ENCODE results near the gene GNPTG.

GNPTG gene

DNA sequence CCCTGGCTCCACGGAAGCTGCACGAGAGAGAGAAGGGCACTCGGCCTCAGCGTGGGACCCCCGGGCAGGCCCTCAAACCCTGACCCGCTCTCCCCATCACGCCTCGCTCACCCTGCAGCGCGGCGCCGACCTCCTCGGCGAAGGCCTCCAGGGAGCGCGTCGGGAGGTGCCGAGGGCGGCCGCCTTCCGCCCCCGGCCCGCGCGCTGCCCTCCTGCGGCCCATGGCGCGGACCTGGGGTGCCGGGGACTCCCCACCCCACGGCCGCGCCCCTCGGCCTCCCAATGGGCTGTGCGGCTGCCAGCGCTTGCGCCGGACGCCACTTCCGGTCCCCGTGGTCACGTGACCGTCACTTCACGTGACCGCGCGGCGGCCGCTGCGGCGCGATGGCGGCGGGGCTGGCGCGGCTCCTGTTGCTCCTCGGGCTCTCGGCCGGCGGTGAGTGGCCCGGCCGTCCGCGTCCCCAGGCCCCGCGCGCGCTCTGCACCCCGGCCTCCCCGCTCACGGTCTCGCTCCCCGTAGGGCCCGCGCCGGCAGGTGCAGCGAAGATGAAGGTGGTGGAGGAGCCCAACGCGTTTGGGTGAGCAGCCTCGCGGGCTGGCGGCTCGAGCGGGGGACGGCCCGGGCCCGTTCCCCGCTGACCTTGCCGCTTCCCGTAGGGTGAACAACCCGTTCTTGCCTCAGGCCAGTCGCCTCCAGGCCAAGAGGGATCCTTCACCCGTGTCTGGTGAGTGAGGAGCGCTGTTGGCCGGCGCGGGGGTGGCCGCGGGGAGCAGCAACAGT is at the start of gene GNPTG, which contains the start of gene TSR3:
Gene GNPTG (plus strand): TSS at position 350 of the 781 bp plus-strand sequence. CDS start 35 bp downstream, at position 385.
Gene TSR3 (minus strand): TSS at position 297 of the 781 bp plus-strand sequence. CDS start 74 bp downstream, at position 223.
- peak; percentile 81 for DNase-seq

DNA sequence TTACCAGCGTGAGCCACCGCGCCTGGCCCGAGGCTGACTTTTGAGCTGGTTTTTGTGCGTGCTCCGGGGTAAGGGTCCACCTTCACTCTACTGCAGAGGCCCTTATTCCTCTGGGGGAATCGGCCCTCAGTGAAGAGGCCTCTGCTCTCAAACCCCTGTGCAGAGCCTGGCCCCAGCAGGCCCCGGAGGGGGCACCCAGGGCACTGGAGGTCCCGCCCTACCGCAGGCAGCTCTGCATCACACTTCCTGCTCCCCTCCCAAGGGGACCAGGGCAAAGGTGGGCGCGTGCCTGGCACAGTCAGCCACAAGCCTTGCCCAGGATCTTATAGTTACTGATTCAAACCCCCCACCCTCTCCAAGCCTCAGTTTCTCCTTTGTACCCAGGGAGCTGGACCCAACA is 45.9 kb upstream of the GNPTG start:
- no peak for DNase-seq

DNA sequence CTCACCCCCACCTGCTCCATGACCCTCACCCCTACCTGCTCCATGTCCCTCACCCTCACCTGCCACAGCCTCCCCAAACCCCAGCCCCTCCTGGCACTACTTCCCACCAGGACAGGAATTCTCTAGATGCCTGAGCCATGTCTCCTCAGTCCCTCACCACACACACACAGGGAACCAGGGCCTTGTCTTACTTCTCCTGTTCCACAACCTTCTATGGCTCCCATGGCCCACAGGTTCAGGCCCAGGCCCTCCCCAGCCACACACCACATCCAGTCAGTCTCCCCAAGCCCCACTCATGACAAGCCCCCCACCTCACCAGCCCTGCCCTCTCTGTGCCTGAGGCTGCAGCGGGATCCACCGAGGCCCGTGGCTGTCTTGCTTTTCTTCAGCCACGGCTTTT is 45.4 kb upstream of the GNPTG start:
- no peak for DNase-seq

DNA sequence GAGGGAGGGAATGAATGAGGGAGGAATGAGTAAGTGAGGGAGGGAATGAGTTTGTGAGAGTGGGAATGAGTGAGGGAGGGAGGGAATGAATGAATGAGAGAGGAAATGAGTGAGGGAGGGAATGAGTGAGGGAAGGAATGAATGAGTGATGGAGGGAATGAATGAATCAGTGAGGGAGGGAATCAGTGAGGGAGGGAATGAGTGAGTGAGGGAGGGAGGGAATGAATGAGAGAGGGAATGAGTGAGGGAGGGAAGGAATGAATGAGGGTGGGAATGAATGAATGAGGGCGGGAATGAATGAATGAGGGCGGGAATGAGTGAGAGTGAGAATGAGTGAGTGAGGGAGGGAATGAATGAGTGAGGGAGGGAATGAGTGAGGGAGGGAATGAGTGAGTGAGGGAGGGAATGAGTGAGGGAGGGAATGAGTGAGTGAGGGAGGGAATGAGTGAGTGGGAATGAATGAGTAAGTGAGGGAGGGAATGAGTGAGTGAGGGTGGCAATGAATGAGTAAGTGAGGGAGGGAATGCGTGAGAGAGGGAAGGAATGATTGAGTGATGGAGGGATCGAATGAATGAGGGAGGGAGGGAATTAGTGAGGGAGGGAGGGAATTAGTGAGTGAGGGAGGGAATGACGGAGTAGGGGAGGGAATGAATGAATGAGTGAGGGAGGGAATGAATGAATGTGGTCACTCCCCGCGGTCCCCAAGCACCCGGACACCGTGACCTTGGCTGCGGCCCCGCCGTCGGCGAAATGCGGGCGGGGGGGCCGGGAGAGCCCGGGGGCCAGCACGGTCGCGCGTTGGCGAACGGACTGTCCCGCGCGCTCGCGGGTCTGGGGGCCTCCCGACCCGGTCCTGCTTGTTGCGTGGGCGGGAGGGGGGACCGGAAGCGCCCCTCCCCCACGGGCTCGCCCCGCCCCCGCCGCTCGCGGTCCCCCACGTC is 43.4 kb upstream of the GNPTG start:
- DNase-seq = peak; percentile 49

DNA sequence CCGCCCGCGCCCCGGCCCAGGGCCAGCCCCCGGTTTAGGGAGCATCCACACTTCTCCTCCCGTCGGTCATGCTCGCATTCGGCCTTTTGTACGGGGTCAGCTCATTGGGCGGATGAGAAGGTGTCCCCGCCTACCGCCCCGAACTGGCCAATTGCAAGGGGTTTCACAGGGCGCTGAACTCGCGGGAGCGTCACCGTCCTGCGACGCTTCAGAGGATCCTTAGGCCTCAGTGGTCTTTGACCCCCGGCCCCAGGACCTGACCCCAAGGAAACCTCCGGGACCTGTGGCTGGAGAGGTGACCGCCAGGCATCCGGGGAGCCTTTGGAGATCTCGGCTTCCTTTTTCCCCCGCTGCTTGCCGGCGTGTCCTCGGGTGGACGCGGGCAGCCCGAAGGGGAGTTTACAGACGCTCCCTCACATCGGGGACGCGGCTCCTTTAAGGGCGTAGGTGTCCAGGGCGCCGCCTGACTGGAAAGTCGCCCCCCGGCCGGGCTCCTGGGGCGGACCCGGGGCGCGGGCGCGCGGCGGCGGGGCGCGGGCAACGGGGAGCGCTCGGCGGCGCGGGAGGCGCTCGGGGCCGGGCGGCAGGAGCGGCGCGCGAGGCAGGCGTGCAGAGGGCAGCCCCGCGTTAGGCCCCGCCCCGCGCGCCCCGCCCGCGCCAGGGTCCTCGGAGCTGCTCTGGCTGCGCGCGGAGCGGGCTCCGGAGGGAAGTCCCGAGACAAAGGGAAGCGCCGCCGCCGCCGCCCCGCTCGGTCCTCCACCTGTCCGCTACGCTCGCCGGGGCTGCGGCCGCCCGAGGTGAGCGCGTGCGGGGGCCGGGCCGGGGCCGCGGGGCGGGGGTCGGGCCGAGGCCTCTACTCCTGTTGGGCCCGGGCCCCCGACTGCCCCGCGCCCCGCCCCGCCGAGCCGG is 42.5 kb upstream of the GNPTG start, which contains the start of gene UBE2I:
Gene UBE2I (plus strand): TSS at position 660 of the 909 bp plus-strand sequence. CDS start 4,395 bp downstream, outside the sequence.
- DNase-seq = peak; percentile 93

DNA sequence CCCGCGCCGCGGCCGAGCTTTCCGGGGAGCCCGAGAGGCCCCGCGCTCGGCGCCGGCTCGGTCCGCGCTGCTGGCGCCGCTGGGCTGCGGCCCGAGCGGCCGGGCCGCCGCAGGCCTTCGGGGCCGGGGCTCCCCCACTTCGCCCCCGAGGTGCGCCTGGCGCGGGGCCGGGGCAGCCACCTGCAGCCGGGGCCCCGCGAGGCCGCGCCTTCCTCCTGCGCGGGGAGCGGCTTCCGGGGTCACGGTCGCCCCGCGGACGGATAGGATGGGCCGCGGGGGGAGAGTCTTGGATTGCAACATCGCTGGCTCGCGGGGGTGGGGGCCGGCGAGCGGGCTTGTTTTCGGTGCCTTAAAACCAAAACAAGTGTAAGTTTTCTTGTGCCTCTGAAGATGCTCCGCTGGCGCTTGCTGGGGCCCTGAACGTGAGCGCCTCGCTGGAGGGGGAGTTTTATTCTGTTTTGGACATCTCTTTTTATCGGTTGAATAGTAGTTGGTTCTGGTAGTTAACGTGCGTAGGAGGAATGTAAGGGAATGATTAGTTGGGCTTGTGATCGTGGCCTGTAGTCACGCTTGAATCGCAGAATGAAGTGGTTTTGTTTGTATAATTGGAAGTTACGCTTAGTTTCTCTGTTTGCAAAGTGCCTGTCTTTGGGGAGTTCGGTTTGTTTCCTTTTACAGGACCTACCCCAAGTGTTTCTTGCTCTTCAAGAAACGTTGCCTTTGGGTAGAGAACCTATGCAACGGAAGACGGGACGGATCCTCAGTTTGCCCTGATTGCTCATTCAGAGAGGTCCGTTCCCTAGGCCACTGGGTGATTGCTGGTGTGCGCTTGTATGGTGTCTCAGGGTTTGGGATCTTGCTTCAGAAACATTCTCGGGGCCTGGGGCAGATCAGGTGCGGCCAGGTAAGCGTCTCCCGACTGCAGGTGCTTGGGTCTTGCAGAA is 41.6 kb upstream of the GNPTG start:
- DNase-seq = peak; percentile 25

DNA sequence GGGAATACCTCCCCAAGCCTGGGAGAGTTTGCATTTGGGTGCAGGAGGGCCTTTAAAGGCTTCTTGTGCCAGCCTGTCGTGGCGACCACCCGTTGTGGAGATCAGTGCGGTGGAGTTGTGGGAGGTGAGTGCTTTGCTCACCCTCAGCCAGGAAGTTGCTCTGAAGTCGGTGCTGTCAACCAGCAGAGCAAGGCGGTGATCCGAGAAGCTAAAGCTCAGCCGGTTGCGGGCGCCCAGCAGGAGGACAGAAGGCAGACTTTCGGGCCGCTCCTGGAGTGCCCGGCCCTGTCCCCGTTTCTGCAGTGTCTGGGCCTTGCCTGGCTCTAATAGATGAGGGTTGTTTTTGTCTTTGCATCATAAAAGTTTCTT is 40.9 kb upstream of the GNPTG start:
- DNase-seq = no peak

DNA sequence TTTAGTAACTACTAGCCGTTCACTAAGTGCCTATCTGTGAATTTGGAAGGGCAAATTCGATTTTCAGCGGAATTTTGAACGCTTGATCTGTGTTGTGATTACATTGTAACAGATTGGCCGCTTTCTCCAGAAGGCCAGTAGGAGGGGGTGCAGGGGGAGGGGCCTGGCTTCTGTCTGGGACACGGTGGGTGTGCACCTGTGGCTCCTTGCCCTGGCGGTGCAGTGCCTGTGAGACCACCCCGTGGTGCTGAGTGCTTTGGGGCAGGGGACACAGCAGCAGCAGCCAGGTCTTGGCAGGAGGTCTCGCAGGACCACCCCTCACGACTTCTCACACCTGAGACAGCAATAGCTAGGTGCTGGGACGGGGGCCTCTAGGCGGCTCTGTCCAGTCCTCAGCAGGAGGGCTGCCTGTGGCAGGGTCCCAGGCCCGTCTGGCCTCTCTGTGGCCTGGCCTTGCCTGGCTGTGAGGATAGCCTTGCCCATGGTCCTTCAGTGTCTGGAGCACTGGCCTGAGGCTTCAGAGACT is 40.5 kb upstream of the GNPTG start:
- no peak for DNase-seq

DNA sequence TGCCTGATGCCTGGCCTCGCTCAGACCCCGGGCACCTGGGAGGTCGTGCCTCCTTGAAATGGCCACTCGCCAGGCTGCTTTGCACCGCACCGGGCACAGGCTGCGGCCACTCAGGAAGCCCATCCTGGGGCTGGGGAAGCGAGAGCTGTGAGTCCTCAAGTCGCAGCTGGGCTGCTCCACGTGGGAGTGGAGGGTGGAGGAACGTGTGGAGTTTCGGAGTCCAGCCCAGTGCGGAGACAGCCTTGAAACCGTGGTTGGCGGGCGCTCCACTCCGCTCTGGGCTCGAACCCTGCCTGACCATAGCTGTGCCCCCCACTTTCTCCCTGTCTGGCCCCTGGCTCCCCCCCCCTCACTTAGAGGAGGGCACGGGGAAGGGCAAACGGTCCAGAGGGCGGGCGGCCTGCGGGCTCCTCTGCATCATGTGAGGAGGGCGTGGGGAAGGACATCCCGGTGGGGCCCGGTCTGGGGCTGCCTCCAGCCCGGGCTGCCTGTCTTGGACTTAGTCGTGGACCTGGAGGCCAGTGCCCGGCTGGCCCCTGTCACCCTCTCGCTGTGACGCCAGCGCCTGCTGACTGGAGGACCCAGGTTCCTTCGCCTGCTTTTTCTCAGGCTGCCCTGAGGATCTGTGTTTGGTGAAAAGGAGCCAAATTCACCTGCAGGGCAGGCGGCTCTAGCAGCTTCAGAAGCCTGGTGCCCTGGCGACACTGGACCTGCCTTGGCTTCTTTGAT is 39.8 kb upstream of the GNPTG start:
- no peak for DNase-seq

DNA sequence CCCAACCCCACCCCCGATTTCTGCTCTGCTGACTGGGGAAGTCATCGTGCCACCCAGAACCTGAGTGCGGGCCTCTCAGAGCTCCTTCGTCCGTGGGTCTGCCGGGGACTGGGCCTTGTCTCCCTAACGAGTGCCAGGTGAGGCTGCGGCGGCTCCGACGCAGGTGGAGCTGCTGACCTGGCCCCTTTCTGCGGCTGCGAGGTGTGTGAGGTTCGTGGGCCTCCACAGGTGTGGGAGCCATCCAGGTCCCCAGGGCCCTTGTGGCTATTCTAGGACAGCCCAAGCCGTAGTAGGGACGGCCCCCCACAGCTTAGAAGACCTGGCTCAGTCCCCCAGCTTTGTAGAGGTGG is 39.3 kb upstream of the GNPTG start:
- no peak for DNase-seq

DNA sequence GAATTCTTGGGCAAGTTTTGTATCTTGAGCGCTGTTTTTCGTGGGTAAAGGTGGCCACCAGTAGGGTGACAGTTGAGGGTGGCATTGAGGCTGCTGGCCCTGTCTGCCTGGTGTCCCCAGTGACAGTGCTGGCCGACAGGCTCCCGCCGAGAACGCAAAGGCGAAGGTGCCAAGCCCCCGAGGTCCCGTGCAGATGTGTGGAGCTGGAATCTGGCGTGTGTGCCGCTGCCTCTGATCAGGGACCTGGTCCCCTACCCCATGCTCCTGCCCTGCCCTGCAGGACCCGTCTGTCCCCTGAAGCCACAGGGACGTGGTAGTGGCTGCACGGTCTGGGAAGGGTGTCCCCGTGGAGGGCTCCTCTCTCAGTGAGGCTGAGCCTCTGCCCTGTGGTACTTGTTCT is 38.8 kb upstream of the GNPTG start:
- no peak for DNase-seq

DNA sequence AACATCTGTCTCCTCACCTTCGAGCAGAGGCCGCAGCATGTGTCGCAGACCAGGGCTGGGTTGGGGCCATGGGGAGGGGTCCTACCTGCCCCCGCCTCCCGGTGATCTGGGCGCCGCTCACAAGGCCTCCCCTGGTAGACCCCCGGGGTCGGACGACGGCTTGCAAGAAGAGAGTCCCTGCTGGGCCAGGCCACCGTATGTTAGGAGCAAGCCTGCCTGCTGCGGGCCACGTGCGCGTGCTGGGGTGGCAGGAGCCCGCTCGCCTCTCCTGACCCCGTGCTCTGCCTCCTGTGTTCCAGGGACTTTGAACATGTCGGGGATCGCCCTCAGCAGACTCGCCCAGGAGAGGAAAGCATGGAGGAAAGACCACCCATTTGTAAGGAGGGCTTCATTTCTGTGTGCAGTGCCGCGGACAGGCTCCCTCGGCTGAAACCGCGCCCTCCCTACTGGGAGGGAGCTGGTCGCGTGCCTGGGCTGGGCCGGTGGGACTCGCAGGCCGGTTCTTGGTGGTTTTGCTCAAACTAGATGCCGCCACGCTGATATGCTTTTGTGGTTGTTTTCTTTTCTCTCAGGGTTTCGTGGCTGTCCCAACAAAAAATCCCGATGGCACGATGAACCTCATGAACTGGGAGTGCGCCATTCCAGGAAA is 37.9 kb upstream of the GNPTG start:
- no peak for DNase-seq

DNA sequence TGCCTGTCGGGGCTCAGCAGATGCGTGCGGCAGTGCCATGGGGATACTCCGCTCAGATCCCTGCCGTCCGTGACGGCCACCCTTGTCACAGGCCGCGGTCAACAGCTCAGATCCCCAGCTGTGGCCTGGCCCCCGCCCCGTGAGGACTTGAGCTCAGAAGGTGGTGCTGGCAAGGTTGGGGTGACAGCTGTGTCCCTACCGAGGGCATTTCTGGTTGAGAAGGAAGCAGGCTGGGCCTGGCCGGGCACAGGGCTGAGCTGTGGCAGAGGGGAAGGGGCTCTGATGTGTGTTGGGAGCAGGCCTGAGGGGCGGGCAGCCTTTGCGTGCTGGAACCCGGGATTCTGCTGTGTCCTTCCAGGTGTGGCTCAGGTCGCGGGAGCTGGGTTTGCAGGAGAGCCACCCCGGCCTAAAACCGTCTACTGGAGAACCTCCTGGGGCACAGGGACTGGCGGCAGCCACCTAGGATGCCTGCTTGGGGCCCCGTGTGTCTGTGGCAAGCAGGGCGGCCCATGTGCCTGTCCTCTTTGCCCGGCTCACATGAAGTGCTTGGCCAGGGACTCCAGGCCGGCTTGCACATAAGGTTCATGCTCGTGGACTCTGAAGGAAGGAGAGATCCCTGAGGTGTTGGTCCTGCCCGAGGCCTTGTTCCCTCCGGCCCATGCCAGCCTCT is 37.2 kb upstream of the GNPTG start:
- no peak for DNase-seq

DNA sequence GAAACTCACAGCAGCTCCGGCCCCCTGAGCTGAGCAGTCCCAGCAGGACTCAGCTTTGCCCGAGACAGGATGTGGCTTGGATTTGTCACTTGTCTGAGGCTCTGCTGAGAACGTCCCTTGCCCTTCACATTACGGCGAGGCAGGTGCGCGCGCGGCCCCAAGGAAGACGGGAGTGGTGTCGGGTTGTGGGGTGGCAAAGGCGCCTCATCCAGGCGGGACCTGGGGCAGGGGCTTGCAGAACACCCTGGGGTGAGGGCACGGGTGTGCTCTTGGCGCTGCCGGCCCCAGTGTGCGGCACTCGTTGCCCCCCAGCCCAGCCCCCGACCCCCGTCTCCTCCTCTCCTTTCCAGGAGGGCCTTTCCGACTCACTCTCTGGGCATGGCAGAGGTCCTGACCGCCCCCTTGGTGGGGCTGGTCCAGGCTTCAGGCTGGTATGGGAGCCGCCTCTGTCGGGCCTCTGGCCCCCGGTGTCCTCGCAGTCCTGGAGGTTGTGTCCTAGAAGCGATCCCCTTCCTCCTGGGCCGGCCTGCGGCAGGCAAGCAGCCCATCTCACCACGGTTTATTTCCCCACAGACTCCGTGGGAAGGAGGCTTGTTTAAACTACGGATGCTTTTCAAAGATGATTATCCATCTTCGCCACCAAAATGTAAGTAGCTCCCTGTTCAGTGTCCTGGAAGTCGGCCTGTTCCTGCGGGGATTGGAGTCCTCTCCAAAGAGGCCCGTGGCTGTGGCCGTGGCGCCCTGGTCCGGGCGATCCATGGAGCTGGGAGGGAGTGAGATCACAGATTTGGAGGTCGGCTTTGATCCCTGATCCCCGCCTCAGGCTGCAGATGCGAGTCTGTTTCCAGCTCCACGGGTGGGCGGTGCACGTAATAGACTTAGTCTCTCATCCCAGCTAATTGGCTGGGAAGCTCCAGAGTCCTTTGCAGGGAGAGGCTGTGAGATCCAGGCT is 36.4 kb upstream of the GNPTG start:
- no peak for DNase-seq

DNA sequence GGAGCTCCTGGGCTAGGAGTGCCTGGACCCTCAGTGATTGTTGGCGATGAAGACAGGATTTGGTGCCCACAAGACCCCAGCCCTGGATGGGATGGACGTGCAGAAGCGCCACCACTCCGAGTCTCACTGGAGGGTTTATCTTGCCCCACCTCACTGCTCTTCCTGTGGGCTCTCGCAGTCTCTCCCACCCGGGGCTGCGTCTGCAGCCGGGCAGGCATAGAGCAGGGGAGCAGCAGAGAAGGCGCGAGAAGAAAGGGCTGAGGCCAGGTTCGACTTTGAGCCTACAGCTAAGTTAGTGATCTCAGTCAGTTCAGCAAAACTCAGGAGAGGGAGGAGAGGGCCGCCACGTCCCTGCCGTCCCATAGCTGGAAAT is 35.7 kb upstream of the GNPTG start:
- DNase-seq = no peak

DNA sequence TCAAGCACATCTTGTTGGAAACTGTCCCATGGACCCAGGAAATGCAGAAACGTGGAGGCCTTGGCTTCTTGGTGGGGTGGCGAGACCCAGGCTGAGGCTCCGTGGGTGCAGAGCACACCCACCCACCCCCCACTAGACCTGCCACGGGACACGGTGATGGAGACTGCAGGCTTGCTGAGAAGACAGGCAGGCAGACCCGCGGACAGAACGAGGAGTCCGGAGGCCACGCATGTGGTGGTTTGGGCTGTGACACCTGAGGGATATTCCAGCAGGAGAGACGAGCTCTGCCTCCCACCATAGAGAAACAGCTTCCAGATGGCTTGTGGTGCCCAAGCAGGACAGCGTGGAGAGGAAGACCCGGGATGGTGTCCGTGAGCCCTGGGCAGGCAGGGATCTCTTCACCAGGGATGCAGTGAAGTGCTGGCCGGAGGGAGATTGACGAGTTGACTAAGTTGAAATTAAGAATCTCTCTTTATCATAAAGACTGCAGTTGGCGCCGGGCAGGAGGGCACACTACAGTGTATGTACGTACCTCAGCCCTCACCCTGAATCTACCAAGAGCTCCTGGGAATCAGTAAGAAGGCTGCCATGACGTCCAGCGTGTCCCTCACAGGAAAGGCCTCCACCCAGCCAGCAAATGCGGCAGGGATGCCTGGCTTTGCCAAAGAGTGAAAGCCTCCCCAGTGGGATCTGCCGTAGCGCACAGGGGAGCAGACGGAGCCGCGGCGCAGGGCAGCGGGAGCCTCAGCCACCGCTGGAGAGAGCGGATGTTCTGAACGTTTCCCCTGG is 34.1 kb upstream of the GNPTG start:
- no peak for DNase-seq

DNA sequence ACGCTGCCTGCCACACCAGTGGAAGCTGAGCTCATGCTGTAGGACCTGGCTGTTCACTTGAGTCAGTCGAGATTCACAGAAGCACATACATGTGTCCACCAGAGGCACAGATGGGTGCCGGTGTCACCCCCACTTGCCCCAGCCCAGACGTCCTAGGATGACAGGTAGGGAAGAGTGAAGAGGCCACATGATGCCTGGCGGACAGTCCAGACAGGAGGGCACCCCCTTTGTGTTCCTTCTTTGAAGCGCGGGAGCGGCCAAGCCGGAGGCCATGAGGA is 33.5 kb upstream of the GNPTG start:
- DNase-seq = no peak

DNA sequence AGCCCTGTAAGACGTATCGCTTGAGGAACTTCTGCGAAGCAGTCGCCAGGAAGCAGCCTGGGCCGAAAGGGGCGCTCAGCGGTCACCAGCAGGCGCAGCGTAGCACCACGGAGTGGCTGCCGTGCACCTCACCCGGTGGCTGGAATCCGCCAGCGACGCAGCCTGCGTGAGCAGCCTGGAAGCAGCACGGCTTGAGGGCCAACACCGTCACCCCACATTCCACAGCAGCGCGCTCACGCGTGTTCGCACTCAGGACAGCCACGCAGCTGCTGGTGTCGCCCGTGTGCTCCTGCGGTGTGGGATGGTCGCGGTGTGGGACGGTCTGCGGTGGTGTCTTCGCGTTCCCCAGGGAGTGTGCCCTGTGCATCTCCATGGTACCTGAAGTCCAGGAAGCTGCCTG is 32.7 kb upstream of the GNPTG start:
- DNase-seq = no peak
